T1000 (cell line): Measurements from ENCODE around the gene GALNT9.

Experiments used
- DNase-seq: peaks from one replicate; lab custom pipeline; 2025; ENCODE audit warnings: mixed read lengths; lab: John Stamatoyannopoulos, UW

The GALNT9 gene

DNA sequence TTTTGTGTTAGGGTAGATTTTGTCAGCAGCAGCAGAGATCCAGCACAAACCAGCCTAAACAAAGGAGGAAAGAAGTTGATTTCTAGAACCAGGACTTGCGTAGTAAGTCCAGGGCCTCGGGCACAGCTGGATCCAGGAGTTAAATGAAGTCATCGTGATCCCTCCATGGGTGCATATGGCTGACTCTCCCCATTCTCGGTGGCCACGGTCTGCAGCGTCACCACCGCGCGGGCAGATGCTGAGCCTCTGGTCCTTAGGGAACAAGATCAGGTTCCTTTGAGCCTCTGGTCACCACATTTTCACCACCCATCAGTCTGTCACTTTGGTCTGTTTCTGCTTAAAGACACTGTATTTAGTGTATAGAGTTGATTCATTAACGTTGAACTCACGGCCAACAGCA, 14.8 kb upstream of the GALNT9 start:
- DNase-seq = no peak

DNA sequence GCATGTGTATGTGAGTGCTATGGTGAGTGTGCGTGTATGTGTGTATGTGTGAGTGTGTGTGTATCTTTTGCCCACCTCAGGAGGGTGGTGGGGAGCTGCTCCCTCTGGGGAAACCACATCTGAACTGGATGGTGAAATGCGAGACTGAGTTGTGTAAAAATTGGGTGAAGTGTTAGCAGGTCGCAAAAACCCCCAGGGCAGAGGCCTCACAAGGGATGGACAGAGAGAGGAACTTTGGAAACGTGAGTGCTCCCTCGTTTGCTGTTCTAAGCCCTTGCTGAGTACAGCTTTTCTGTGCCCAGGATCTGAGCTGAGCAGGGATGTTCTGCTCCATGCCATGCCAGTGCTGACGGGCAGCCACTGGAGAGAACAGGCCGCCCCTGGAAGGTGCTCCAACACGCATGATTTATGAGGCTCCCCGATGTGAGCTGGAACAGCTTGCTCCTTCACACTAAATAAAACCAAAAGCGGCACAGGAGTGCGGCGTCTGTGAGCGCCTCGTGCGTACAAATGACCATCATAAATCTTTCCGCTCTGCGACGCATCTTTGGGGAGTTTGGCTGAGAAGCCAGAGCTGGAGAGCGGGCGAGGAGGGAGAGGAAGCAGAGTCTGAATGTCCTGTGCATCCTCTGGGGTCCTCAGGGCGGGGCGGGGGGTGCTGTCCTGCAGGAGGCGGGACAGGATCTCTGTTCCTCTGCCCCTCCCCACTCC, 14.1 kb upstream of the GALNT9 start:
- no peak for DNase-seq

DNA sequence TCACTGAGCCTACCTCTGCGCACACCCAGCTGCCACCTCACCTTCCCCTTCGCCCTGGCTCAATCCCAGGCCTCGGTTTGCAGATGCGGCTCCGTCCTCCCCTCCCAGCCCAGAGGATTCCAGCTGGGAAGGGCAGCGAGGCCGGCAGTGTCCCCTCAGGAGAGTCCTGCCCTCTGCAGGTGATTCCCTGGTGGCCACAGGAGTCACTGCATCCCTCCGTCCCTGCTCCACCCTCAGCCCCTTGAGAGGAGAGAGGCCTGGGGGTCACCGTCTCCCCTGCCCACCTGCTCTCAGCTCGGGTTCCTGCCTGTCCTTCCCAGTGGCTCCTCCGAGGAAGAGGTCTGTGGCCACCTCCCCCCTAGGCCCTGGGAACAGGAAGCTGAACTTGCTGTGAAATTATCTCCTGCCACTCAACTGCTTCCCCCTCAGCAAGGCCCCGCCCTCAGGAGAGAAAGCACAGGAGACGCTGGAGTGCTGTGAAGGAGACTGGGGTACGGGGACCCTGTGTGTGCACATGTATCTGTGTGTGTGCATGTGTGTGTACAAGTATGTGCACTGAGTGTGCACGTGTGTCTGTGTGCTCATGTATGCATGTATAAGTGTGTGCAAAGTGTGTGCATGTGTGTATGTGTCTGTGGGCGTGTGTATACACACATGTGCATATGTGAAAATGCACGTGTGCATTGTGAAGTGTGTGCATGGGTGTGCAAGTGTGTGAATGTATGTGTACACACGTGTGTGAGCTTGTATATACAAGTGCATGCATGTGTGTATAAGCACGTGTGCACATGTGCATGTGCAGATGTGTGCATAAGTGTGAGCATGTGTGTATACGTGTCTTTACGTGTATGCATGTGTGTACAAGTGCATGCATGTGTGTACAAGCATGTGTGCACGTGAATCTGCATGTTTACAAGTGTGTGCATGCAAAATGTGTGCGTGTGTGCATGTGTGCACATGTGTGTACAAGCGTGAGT, 13.2 kb upstream of the GALNT9 start:
- DNase-seq = no peak

DNA sequence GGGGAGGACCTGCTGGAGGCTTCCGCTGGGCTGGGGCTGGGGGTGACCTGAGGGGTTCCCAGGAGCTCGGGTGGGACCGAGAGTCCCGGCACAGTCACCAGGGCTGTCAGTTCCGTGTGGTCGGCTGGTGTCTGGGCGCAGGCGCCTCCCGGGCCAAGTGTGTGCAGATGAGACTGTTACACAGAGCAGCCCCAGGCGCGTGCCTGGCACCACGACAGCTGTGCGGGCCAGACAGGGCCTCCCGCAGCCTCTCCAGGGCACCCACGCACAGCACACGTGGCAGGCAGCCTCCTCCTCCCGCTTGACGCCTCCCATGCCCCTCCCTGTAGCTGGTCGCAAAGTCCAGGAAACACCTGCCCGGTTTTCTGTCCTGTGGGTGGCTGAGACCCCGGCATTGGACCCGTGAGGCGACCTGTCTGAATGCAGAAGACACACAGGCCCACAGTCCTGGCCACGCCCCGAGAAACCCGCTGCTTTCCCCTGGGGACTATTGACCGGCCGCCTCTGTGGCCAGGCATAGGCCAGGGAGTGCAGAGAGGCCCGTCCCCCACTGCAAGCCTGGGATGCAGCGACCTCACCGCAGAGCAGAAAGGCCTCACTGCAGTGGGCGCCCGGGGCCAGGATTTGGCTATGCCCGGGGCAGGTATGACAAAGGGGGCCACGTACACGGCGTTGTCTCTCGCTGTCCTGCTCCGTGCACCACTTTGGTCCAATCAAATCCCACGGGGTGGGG, 12.1 kb upstream of the GALNT9 start:
- no peak for DNase-seq

DNA sequence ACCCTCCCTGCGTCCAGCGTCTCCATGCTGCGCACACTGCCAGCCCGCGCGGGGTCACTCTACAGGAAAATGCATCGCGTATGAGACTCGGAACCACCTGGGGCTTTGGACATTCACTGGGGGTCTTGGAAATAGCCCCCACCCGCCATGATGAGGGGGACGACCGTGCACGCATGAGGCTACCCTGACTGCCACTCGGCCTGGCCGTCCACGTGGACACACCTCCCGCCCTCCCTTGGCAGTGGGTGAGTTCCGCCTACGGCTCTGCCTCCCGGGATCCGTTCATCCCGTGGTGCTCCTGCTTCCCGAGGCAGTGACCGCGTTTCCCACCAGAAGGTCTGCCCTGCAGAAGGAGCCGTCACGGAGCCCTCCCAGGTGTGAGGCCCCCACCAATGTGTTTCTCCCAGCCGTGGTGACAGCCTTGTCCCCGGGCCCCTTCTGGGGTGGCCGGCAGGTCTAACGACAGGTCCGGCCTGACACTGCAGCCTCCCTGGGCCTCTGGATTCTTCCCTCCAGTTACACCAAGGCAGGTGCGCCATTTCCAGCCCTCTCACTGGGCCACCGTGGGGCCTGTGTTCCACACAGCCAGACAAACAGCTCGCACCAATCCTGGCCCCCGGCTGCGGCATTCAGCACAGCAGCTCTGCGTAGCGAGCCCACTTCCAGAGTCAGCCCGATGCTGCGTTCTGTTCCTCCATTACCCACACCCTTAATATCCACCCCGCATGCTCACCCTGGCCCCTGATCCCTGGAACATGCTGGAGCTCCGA, 11.1 kb upstream of the GALNT9 start:
- DNase-seq = no peak

DNA sequence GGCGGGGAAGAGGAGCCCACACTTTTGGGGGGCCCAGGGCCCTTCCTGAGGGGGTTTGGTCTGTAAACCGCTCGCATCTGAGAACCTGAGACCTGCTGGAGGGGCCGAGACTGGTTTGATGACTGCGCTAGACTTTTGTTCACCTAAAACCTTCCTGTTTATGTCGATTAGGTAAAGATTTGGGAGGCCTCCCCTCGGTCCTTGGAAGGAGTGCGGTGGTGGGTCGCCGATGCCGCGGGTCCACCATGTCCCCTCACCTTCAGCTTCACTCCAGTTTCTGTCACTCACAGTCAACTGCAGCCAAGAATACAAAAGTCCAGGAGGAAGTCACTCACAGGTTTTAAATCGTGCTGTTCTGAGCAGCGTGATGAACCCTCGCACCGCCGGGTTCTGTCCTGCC, 10.5 kb upstream of the GALNT9 start:
- DNase-seq = no peak

DNA sequence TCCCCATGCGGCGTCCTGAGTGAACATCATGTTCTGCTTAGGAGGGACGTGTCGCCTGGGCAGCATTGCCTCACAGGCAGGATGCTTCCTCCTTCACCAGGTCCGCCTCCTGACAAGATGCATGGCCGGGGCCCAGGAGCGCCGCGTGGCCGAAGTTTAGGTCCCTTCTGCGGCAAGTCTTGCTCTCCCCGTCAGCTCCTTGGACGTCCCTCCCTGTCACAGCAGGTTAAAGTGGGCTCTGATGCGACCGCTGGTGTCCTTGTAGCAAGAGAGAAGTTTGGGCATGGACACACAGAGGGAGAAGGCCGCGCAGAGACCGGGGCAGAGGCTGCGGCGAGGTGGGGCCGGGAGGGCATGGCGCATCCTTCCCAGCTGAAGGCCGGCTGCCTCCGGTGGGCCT, 9.4 kb upstream of the GALNT9 start:
- DNase-seq = no peak

DNA sequence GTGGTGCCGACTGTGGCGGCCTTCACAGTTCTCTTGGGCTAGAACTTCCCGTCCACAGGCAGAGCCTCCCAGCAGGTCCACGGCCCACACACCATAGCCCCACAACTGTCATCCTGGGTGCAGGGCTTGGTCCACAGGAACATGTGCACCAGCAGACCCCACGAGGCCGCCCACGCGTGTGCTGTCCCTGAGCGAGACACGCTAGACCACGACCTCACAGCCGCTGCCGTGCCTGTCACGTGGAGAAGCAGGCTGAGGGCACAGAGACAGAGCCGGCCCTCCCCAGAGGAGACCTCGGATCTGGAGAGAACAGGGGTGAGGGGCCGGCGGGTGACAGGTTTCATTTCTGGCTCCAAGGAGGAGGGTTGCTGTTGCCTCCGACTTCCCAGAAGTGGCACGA, 8.9 kb upstream of the GALNT9 start:
- no peak for DNase-seq

DNA sequence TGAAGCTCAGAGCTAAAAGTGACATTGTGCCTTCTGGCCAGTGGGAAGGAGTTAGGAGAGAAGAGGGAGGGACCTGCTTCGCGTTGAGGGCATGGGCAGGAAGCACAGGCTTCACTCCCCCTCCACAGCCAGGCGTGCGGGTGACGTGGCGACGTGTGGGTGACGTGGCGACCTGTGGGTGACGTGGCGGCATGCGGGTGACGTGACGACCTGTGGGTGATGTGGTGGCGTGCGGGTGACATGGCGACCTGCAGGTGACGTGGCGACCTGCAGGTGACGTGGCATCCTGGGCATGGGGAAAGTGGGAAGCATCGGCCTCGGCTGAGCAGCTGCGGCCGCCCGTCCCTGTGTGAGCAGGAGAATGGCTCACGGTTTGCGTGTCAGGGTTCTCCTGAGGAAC, 8.2 kb upstream of the GALNT9 start:
- no peak for DNase-seq

DNA sequence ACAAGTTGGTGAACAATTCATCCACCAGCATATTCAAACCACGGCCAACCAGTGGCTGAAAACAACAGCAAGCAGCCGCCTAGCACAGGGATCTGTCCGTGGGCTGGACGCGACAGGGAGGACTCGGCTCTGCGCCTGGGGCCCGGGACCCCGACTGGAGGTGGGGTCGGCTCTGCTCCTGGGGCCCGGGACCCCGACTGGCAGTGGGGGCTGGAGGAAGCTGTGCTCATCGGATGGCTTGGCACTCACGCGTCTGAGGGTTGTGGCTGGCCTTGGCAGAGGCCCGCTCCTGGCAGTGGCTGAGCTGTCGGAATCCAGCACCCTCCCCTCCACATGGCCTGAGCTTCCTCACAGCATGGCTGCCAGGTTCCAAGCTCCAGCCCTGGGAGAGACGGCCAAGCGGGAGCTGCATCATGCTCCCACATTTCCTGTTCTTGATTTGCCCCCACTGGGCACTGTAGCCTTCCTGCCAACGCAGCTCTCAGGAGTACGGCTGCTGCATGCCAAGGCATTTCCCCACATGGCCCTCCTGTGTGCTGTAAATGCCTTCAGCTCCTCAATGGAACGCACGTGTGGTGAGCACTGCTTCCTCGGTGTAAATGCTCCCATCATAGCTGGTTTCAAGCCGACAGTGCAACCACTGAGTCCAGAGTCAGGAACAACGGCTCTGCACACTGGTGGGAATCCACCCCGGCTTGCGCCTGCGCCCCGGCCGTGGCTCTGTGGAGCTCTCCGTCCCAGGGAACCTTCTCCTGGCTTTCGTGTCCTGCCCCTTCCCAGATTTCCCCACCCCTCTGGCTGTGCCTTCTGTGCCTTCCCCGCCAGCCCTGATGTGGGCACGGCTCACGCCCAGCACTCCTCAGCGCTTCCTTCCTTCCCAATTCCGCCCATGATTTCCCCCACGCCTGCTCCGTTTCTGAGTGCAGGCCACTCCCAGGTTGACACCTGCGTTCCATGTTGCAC, 7.3 kb upstream of the GALNT9 start:
- no peak for DNase-seq

DNA sequence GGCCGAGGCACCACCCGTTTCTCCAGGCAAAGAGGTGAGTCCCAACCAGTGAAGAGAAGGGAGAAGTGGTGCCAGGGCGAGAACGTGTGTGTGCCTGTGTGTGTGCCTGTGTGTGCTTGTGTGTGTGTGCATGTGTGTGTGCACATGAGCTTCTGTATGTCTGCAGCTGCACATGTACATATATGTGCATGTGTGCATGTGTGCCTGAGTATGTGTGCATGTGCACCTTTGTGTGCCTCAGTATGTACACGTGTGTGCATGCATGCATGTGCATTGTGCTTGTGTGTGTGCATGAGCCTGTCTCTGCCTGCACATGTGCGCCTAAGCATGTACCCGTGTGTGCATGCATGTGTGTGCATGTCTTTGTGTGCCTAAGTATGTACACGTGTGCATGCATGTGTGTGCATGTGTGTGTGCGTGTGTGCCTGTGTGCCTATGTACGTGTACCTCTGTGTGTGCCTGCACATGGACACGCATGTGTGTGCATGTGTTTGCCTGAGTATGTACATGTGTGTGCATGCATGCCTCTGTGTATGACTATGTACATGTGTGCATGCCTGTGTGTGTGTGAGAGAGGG, 5.9 kb upstream of the GALNT9 start:
- DNase-seq = no peak

DNA sequence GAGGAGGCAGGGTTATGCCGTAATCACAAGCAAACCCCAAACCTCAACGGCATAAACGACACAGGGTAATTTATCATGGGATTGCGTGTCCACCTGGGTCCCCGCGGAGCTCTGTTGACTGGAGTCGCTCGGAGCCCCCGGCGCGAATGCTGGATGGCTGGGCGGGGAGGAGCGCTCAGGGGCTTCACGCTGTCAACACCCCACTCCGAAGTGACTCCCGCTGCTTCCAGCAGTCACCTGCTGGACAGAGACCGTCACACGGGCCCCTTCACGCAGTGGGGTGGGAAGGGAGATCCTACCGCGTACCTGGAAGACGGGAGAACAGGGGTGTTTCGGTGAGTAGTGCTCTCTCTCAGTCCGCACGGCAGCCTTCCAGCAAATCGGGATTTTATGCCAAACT, 4.4 kb upstream of the GALNT9 start:
- no peak for DNase-seq

DNA sequence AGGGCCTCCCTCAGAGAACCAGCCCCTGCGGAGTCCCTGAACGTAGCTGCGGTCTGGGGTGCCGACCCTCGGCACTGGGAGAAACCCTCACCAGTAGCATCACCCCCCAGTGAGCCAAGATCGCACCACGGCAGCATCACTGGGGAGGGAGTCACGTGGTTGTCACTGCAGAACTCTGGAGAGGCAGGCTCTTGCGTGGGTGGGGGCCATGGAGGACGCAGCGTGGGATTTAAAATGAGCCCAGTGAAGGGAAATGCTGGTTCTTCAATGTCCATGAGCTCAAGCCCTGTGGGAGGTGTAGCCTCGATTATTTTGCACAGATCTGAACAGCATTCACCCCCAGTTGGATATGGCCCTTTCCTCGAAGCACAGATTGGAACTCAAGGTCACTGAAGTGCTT, 3.9 kb upstream of the GALNT9 start:
- DNase-seq = no peak

DNA sequence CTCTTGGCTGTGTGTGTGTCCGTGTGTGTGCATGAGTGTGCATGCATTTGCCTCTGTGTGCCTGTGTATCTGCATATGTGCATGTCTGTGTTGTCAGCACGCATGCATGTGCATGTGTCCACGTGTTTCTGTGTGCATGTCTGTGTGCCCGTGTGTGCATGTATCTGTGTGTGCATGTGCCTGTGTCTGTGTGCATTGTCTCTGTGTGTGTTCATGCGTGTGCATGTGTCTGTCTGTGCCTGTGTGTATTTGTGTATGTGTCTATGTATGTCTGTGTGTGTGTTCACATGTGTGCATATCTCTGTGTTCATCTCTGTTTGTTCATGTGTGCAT, 1.1 kb upstream of the GALNT9 start:
- no peak for DNase-seq

DNA sequence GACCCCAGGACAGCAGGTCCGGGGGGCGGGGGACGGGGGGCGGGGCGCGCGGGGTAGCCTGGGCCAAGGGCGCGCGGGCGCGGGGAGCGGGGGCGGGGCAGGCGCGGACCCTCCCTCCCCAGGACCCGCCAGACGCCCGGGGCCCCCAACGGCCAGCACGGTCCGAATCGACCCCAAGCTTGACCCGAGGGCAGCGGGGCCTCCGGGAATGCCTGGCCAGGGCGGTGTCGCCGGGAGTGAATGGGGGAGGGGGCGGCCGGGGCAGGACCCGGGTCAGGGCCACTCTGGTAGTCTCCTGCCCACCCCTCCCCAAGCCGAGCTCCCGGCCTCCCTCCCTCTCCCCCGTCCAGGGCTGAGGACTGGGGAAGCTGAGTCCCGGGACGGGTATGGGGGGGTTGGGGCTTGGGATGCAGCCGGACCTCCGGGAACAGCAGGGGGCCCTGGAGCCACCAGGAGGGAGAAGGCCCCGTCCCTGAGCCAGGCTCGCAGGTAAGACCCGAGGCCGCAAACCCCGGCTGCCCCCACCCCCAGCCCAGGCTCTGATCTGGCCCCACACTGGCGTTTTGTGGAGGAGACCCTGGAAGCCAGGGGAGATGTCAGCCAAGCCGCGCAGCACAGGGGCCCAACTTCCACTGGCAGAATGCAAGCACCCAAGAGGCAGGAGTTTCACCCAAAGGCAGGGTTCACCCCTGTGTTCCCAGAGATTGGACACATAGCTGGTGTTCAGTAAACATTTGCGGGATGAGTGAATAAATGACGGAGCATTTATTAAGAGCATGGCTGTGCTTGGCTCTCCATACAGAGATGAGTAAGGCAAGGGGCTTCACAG, 545 bp upstream of the GALNT9 start:
- DNase-seq = no peak

DNA sequence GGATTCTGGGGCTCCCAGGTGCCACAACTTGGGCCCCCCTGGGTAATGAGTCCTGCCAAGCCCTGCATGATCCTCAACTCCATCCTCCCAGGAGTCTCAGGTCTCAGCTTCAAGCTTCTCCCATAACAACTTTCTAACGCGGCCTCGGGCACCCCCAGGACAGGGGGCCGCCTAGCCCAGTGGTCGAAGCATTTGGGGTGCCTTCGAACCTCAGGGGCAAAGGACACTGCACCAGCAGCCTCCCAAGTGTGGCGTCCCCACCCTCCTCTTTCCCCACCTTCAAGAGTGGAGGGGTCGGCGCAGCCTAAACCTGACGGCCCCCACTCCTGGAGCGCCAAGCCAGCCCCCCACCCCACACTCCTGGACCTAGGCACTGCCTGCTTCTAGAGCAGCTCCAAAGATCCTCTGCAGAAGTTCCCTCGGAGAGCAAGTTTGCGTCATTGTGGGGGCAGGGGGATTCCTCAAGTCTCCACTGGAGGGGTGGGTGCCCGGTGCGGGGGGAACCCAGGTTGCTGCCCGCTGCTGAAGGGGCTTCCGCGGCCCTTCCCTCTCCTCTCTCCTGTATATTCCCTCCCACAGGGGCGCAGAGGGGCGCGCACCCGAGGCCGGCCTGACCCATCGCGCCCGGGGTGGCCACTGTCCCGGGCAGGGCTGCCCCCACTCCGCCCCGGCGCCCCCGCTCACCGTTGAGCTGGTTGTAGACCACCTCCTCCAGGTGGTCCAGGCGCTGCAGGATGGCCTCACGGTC, 933 bp downstream of the GALNT9 start:
- DNase-seq = no peak

DNA sequence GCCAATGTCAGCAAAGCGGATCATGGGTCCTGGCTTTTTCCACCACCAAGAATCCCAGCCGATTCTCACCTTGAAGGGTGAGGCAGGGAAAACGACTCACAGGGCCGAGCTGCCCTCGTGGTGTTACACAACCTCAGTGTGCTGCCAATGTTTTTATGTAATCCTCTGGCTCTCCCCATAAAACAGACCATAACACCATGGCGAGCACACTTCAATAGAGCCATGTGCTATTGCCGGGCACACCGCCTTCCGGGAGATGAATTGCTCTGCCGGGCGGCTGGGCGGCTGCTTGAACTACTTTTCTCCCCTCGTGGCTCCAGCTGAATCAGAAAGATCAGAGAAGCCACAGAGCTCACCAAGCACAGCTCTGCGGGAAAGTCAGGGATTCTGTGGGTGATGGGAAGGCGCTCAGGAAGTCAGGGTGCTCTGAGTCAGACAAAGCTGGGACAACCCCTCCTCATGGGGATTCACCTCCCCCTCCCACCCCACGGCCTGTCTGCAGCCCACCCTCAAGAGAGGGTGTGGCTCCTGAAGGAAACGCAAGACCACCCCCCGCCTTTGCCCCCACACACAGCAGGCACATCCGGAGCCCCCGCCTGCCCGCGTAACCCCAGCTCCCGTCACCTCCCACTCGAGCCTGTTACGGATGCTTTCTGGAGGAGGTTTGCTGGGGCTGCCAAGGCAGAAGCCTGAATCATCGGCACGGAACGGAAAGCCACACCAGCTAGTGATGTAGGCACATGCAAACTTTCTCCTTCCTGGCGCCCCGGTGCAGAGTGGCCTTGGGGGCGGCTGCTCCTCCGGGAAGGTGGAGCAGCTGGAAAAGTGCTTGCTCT, 1.8 kb downstream of the GALNT9 start:
- no peak for DNase-seq

DNA sequence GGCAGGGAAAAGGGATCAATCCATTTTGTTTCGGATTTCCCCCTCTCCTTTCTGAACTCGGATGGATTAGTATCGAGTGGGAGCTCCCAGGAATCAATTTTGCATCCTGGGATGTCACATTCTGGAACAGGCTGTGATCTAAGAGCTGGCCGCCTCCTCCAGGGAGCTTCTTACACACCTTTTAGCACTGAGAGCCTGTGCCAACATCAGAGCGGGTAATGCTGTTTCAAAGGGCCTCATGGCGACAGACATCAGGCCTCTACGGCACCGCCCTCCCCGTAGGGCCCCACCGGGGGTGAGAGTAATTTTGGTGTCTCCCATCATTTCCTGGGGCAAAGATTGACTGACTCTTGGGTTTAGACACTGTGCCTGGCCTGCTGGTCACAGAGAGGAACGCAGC, 2.7 kb downstream of the GALNT9 start:
- DNase-seq = no peak
